Measurements from ENCODE around the gene OBSCN. TPM values are rescaled to one million over a fixed set of nuclear protein-coding genes. Genes with fewer than 3 reads are reported as not detected.

Gene OBSCN
- total RNA-seq, 1 experiment from 2014 or later: 33.3 TPM

- TF ChIP-seq CTCF (conservative IDR thresholded peaks at IDR 0.05): no peak
- Histone ChIP-seq H3K14ac (ENCODE audit: insufficient read depth, low read length) (no peak overlapping the region), H3K4me2 (ENCODE audit: insufficient read depth, insufficient read length, low read length) (no peak overlapping the region), H3K4ac (ENCODE audit: low read depth, low read length) (no peak overlapping the region), H3K27ac (ENCODE audit: insufficient read length, low read depth, low read length) (no peak overlapping the region), H2BK120ac (ENCODE audit: low read depth, low read length, poor library complexity, severe bottlenecking) (no peak overlapping the region), H3T11ph (ENCODE audit: low read length) (no peak overlapping the region), H4K5ac (ENCODE audit: insufficient read length, low read depth, low read length) (no peak overlapping the region), H4K91ac (ENCODE audit: insufficient read length, low read depth, low read length) (no peak overlapping the region), H2AK5ac (ENCODE audit: insufficient read length, low read length) (no peak overlapping the region), H2AFZ (ENCODE audit: low read length) (no peak overlapping the region), H2BK20ac (ENCODE audit: low read depth, low read length, poor library complexity, severe bottlenecking) (no peak overlapping the region), H3K9ac (ENCODE audit: extremely low read depth, insufficient read length, low read length) (no peak overlapping the region), H3K9me3 (ENCODE audit: control insufficient read depth, low read depth, low read length) (no peaks in the 10 kb centered on the region), H4K8ac (replicated peaks; ENCODE audit: insufficient read length, low read depth, low read length) (no peak overlapping the region), H3K79me1 (ENCODE audit: insufficient read depth, low read depth, low read length, poor library complexity, severe bottlenecking) (no peaks in the 10 kb centered on the region), H3K79me2 (ENCODE audit: insufficient read depth, low read length) (0 out of 2 replicates have a peak, but pooled peaks cover 1% of the 10 kb centered on the region), H2BK5ac (ENCODE audit: insufficient read length, low read length) (no peak overlapping the region), H2BK15ac (ENCODE audit: low read depth, low read length) (no peak overlapping the region), H4K20me1 (ENCODE audit: control insufficient read depth, insufficient read depth, insufficient read length) (no peaks in the 10 kb centered on the region), H3K56ac (ENCODE audit: insufficient read length, low read depth, low read length) (no peak overlapping the region), H3K27me3 (ENCODE audit: insufficient read depth, low read length) (no peaks in the 10 kb centered on the region), H3K23ac (ENCODE audit: insufficient read length, low read depth, low read length) (no peak overlapping the region), H3K18ac (ENCODE audit: insufficient read length, low read depth, low read length) (no peak overlapping the region), H2BK12ac (ENCODE audit: insufficient read length, low read depth, low read length) (no peak overlapping the region), H3K23me2 (ENCODE audit: insufficient read length, low read depth, low read length, poor library complexity, severe bottlenecking) (peaks cover 2% of the 10 kb centered on the region), H3K4me1 (ENCODE audit: insufficient read depth, low read length) (no peaks in the 10 kb centered on the region)
- no CpG with 5 or more reads among the region's 12 CpGs for WGBS (ENCODE audit: extremely low coverage, insufficient read length, low lambda C conversion rate)
- Mint-ChIP-seq H3K36me3 (ENCODE audit: insufficient read depth in 1 of 3, low read depth in 3 of 3) (peaks cover 0 to 3% (median 2%) of the 10 kb centered on the region in 3 experiments; a peak in 2 of 7 replicates), H3K4me3 (no peak overlapping the region), H3K27ac (no peak overlapping the region), H3K4me1 (peaks cover 12 to 18% of the 10 kb centered on the region in 2 experiments), H3K9me3 (peaks cover 0 to 2% of the 10 kb centered on the region in 2 experiments; a peak in 1 of 5 replicates), H3K27me3 (ENCODE audit: low read depth) (no peaks in the 10 kb centered on the region; the same call in none of the 2 replicates)
- no peak for DNase-seq
Observed at GRCh38 chr1:228168563-228169270, 39.1 kb upstream of the OBSCN start.

All from H9 (cell line).